Mucosa of rectum (tissue), 2 donors: ENCODE results near the gene GRM7.

Source experiments
- H3K27ac ChIP-seq, 2 donors: one replicate each; pipeline ENCODE4 v1.7.0; 2013; ENCODE audit warnings: inconsistent platforms in 2 of 2, low read depth in 2 of 2, low read length in 2 of 2
- H3K27me3 ChIP-seq, 2 donors: one replicate each; pipeline ENCODE4 v1.7.0; 2013; ENCODE audit warnings: low read length in 2 of 2; ENCODE audit not compliant: control insufficient read depth in 2 of 2, insufficient read depth in 2 of 2
- H3K36me3 ChIP-seq, 2 donors: one replicate each; pipeline ENCODE4 v1.7.0; 2013; ENCODE audit warnings: low read length in 2 of 2; ENCODE audit not compliant: control insufficient read depth in 2 of 2, insufficient read depth in 2 of 2
- H3K4me1 ChIP-seq, 2 donors: one replicate each; pipeline ENCODE4 v1.7.0; 2013; ENCODE audit warnings: low read length in 2 of 2, mild to moderate bottlenecking in 1 of 2; ENCODE audit not compliant: control insufficient read depth in 2 of 2, insufficient read depth in 2 of 2
- H3K4me3 ChIP-seq, 2 donors: one replicate each; pipeline ENCODE4 v1.7.0; 2013; ENCODE audit warnings: low read length in 2 of 2
- H3K9ac ChIP-seq, 2 donors: one replicate each; pipeline ENCODE4 v1.7.0; 2013; ENCODE audit warnings: low read length in 2 of 2, low read depth in 1 of 2, mild to moderate bottlenecking in 1 of 2
- H3K9me3 ChIP-seq, 2 donors: one replicate each; pipeline ENCODE4 v1.7.0; 2013; ENCODE audit warnings: low read length in 2 of 2; ENCODE audit not compliant: control insufficient read depth in 2 of 2
- donor health status: healthy.
- donor health status: Normal muscosa, but diverticular disease.

Gene GRM7

DNA sequence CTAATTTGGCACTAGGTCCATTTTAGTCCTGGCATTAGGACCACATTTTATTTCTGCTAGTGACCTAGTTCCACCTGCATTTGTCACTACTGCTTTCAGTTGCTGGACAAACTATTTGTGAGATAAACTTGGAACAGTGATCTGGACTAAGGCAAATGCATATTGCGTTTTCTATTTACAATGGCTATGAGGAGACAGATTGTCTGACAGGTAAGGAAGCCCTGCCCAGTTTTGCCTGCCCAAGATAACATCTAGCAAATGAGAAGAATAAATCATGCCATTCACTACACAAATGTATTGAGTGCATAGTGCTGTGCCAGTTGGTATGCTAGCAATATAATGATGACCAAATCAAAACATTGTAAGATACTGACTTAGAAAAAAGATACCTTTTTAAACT, 245.7 kb downstream of the GRM7 start:
- Histone ChIP-seq H3K4me1 (no peaks in the 10 kb centered on the region), H3K36me3 (no peaks in the 10 kb centered on the region), H3K27me3 (no peaks in the 10 kb centered on the region), H3K27ac (no peak overlapping the region), H3K9ac (no peak overlapping the region), H3K9me3 (no peaks in the 10 kb centered on the region), H3K4me3 (no peak overlapping the region)

DNA sequence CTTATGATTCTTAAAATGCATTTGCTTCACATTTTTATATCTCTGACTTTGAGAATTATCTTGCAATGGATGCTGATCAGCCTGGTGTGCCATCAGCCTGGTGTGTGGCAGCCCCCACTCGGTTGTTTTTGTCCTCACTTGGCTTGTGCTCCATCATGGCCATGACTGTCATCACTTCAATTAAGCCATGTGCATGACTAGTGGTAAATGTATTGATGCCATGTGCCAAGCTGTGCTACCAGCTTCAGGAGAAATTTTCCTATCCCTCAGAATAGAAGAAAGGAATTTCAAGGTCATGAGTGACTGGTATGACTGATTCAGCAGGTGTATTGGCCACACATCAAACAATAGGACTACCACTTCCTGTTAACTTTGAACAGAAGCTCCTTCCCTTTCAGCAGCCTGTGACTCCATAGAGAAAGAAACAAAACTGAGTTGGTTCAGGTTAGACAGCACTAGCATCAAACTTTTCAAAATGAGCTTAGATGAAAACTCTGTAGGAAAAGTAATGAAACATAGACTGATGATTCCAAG, 251.7 kb downstream of the GRM7 start:
- Histone ChIP-seq H3K4me3 (no peak overlapping the region), H3K36me3 (no peaks in the 10 kb centered on the region), H3K9ac (no peak overlapping the region), H3K27ac (no peak overlapping the region), H3K27me3 (no peaks in the 10 kb centered on the region), H3K4me1 (no peaks in the 10 kb centered on the region), H3K9me3 (no peaks in the 10 kb centered on the region)

DNA sequence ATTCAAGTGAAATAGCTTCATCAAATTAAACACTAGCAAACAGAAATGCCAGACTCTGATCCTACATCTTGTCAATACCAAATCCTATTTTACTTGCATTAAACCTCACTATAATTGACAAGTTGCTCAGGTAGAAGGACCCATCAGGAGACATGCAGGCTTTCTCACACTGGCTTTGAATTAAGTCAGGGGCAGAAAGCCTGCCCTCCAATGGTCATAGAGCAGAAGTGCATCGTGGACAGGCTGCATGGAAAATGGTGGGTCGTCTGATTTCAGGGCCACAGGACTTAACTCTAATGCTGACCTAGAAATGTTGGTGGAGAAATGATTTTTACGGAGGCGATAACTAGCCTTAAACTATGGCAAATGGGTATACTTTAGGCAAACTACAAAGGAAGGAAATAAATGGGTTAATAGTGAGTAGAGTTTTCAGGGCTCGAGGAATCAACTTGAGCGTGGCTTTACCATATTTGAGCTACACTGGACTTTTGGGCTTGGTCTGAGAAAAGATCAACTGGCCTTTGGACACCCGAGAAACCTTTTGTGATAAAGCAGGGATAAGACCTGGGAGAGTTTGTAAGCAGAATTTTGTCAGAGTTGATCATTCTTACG, 283.9 kb downstream of the GRM7 start:
- Histone ChIP-seq H3K27ac (no peak overlapping the region), H3K9ac (no peak overlapping the region)

DNA sequence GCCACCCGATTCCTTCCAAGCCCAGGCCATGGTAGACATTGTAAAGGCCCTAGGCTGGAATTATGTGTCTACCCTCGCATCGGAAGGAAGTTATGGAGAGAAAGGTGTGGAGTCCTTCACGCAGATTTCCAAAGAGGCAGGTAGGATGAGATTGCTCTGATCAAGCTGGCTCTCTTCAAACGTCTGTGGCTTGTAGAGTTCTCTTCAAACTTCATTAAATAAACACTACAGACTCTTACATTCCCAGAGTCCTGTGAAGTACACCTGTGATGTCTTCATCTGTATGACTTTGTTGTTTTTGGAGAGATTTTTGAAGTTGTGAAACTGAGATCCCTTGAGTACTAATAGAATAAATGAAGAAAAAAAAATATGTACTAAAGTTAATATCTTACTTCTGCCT, 285.6 kb downstream of the GRM7 start:
- Histone ChIP-seq H3K27ac (no peak overlapping the region), H3K9me3 (no peaks in the 10 kb centered on the region), H3K36me3 (no peaks in the 10 kb centered on the region), H3K4me3 (no peak overlapping the region), H3K4me1 (peaks cover 0 to 2% of the 10 kb centered on the region in 2 donors), H3K9ac (no peak overlapping the region), H3K27me3 (no peaks in the 10 kb centered on the region)

More for the DNA sequence above, 283.9 kb downstream of the GRM7 start:
- H3K9me3 ChIP-seq, result no peaks in the 10 kb centered on the region
- H3K27me3 ChIP-seq, result no peaks in the 10 kb centered on the region
- no peak overlapping the region for H3K4me3 ChIP-seq
- peaks cover 0 to 2% of the 10 kb centered on the region in 2 donors for H3K4me1 ChIP-seq
- no peaks in the 10 kb centered on the region for H3K36me3 ChIP-seq

DNA sequence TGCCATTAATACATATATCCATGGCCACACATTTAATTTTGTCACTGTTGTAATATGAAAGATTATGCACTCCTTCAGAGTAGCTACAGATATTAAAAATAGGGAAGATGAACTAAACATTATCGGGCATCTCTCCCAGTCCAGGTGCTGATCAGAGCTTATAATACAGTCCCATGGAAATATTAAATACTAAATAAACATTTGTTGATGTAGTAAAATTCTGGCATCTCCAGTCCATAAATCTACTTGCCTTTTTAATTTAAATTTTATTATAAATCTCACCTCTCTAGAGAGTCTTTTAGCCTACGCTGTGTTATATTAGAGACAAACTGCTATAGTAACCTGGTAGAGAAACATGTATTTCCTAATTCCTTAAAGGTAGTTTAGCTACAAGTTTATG, 297.6 kb downstream of the GRM7 start:
- no peak overlapping the region for H3K4me3 ChIP-seq
- no peak overlapping the region for H3K27ac ChIP-seq
- H3K4me1 ChIP-seq, result no peaks in the 10 kb centered on the region
- H3K9me3 ChIP-seq, result no peaks in the 10 kb centered on the region
- no peaks in the 10 kb centered on the region for H3K27me3 ChIP-seq
- H3K36me3 ChIP-seq, result no peaks in the 10 kb centered on the region
- H3K9ac ChIP-seq, result no peak overlapping the region

DNA sequence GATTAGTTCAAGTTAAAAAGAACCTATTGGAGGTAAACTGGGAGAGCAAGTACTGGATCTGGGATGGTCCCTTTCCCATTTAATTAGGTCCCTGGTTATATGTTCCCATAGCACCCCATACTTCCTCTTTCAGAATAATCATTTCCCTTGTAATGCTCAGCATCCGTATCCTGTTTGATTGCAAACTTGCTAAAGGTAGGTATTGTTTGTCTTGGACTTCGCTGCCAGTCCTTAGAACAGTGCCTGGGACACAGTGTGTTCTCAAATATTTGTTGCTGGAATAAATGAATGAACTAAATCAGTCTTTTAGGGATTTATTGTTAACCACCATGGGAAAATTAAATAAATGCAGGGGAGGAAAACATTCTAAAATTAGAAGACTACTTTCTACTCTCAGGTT, 299.8 kb downstream of the GRM7 start:
- Histone ChIP-seq H3K4me1 (no peaks in the 10 kb centered on the region), H3K9ac (no peak overlapping the region), H3K27me3 (no peaks in the 10 kb centered on the region), H3K36me3 (no peaks in the 10 kb centered on the region), H3K4me3 (no peak overlapping the region), H3K9me3 (no peaks in the 10 kb centered on the region), H3K27ac (no peak overlapping the region)

DNA sequence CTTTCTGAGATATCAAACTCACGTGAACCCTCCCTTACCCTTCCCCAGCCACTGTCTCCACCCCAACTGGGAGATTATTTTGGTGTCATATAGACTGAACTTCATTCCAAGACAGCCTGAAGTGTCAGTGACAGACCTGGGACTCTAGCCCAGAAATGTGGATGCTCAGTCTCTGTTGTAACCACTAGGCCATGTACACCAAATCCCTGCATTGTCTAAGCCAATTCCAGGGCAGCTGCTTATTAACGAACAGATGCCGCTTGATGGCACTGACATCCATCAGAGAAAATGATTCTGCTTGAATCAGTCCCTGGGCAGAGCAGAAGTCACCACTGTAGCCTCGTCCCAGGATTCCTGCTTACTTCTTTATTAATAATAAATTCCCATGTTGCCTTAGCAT, 305.5 kb downstream of the GRM7 start:
- H3K9me3 ChIP-seq, result no peaks in the 10 kb centered on the region
- no peaks in the 10 kb centered on the region for H3K36me3 ChIP-seq
- no peak overlapping the region for H3K27ac ChIP-seq
- H3K27me3 ChIP-seq, result no peaks in the 10 kb centered on the region
- H3K4me1 ChIP-seq, result no peaks in the 10 kb centered on the region
- H3K9ac ChIP-seq, result no peak overlapping the region
- H3K4me3 ChIP-seq, result no peak overlapping the region

DNA sequence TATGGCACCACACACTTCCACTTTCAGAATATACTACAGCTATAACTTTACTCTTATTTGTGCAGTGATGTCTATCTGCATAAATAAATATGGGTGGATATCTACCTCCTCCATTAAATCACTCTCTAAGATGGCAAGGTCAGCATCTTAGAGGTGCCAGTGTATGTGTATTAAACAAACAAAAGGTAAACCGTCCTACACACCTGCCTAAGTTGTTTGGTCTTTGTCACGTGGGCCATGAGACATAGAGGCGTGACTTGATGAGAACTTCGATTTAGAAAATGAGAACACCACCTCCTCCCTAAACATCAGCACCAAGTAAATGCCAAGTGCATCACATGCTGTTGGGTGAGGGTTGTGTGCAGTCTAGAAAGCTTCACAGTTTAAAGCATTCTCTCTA, 310.6 kb downstream of the GRM7 start:
- H3K4me1 ChIP-seq, result no peaks in the 10 kb centered on the region
- H3K36me3 ChIP-seq, result no peaks in the 10 kb centered on the region
- H3K9me3 ChIP-seq, result no peaks in the 10 kb centered on the region

DNA sequence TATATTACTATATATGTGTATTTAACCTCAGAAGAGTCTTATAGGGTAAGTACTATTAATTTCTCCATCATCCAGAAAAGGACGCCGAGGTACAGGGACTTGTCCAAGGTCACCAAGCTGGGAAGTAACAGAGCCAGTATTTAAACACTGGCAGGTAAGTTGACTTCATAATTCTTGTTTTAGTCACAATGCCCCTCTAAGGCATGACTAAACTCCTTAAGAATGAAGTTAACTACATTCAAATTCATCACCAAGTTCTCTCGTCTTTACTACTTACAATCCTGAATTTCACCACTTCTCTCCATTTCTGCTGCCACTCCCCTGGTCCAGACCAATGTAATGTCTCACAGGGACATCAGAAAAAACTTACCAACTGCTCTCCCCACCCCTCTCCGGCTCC, 312.1 kb downstream of the GRM7 start:
- no peaks in the 10 kb centered on the region for H3K36me3 ChIP-seq

More for the DNA sequence above, 310.6 kb downstream of the GRM7 start:
- H3K27me3 ChIP-seq, result no peaks in the 10 kb centered on the region
- H3K27ac ChIP-seq, result no peak overlapping the region
- H3K9ac ChIP-seq, result no peak overlapping the region
- no peak overlapping the region for H3K4me3 ChIP-seq

DNA sequence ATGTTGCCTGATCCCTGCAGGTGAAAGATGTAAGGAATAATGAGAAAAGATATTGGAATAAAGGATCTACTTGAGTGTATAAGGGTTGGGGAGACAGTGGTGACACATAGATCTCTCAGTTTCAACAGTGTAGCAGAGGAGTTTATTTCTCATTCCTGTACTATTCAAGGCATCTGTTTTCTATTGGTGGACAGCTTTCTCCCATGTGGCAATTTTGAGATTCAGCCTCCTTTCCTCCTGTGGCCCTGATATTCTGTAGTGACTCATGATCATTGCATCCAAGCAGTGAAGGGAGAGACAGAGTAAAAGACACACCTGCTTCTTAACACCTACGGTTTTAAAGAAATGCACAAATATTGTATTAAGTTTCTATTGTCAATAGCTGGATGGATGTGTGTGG, 327.6 kb downstream of the GRM7 start:
- Histone ChIP-seq H3K9me3 (no peaks in the 10 kb centered on the region), H3K27ac (no peak overlapping the region), H3K36me3 (no peaks in the 10 kb centered on the region), H3K27me3 (no peaks in the 10 kb centered on the region), H3K9ac (no peak overlapping the region), H3K4me3 (no peak overlapping the region), H3K4me1 (no peaks in the 10 kb centered on the region)

More for the DNA sequence above, 312.1 kb downstream of the GRM7 start:
- H3K9ac ChIP-seq, result no peak overlapping the region
- H3K27ac ChIP-seq, result no peak overlapping the region
- no peak overlapping the region for H3K4me3 ChIP-seq
- H3K27me3 ChIP-seq, result no peaks in the 10 kb centered on the region
- H3K4me1 ChIP-seq, result no peaks in the 10 kb centered on the region
- no peaks in the 10 kb centered on the region for H3K9me3 ChIP-seq
